HG02610 (cell line): ENCODE measurements around the gene ABHD4.
"Not testable (repeated sequence)": the region's sequence is repeated elsewhere in the genome, so short reads cannot be mapped to it uniquely, and the experiment has no call there.

Experiments used
- ATAC-seq: cut with Tn5 transposase; IDR thresholded peaks from one replicate; pipeline ENCODE4 v1.9.1; 2021; ENCODE audit warnings: mild to moderate bottlenecking, moderate library complexity; ENCODE audit not compliant: unreplicated experiment

Gene ABHD4

DNA sequence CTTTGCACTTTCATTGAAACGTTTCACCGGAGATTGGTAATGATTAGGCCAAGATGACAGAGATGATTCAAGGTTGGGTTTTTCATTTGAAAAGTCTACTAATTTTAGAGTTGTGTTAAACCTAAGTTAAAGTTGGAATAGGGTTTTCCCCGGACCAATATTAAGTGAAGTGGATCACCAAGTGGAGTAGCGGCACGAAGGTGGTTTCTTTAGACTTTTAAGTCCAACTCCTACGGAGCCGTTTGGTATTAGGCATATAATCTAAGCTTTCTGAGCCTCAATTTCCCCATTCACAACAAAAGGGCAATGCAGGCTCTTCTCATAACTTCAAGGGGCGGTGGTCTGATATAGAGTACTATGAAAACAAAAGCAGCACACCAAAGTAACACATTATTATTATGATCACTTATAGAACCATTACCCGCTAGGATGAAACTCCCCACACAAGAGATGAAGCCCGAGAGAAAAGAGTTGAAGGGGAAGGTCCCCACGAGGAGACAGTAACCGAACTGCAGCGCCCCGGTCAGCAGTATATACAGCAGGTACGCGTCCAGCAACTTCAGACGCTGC lies 9.5 kb upstream of the ABHD4 start:
- no peak for ATAC-seq

DNA sequence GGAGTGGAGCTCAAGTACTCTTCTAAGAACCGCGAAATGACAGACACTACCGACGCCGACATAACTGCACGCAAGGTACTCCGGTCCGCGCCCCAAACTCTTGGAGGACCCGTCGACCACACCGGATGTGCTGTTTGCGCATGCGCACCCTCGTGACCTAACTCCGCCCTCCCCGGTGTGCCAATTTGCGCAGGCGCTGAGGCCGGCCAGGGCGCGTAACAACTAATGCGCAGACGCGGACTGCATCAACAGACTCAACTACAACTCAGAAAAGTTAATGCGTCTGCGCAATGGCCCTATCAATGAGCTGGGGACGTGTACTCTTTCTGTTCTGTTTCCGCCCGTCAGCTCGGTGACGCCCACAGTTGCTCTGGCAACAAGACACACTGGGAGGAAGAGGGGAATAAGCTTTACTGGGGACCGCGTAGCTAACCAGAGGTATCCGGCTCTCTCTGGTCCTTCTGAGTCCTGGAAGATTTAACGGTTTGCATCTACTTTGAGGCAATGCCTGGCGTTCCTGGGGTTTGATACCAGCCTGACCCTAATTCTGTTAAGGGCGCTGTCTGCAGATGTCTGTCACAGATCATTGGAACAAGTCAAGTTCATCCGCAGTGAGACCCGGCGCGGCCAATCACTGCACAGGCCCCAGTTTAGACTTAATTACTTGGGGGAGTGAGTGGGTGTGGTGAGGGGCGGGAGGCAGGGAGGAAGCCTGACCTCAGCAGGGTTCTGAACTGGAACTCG lies 8.8 kb upstream of the ABHD4 start, which contains the start of gene DAD1:
DAD1 (minus strand) TSS at position 129 of the 744 bp plus-strand sequence; CDS start at position 62, 67 bp downstream.
- ATAC-seq: peak; percentile 86

DNA sequence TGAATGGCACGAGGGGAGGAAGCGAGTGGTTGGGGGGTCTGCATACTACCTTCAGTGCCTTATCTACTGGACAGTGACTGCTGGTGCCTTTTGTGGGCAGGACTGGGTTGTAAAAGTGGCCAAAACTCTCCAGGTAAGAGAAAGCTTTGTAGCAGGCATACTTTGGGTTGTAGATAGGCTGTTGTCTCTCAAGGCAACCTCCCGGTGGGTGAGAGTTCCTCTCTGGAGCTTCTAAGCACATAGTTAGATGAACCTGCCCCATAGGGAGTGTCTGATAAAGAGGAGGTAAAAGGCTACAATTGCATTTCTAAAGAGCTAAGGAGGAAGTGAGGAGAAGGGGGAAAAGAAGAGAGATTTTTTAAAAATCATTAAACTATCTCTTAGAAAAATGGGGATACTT lies 4.9 kb upstream of the ABHD4 start:
- ATAC-seq: no peak

DNA sequence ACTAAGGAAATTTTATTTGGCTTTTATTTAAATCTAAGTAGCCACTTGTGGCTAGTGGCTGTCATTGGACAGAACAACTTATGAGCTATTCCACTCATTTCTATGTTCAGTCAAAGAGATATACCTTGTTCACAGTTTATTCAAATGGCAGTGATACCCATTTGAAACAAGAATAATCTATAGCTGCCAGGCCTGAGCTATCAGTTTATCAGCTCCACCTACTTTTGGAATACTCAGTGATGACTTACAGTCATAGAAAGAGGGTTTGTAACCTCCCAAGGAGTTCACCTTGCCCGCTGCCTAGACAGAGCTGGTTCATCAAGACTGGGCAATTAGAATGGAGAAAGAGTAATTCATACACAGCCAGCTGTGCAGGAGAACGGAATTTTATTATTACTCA lies 4.5 kb upstream of the ABHD4 start:
- no peak for ATAC-seq

DNA sequence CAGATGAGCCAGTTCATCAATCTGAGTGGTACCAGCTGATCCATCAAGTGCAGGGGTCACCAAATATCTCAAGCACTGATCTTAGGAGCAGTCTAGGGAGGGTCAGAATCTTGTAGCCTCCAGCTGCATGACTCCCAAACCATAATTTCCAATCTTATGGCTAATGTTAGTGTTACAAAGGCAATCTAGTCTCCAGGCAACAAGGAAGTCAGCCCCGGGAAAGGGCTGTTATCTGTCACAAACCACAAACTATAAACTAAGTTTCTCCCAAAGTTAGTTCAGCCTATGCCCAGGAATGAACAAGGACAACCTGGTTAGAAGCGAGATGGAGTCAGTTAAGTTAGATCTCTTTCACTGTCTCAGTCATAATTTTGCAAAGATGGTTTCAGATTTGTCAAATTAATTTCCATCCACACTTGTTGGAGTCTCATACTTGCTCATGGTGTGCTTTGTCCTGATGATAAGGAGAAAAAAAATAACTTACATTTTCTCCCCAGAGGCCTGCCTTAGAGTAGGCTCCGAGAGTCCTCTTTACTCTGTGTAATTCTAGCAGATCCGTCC lies 3.9 kb upstream of the ABHD4 start:
- no peak for ATAC-seq

DNA sequence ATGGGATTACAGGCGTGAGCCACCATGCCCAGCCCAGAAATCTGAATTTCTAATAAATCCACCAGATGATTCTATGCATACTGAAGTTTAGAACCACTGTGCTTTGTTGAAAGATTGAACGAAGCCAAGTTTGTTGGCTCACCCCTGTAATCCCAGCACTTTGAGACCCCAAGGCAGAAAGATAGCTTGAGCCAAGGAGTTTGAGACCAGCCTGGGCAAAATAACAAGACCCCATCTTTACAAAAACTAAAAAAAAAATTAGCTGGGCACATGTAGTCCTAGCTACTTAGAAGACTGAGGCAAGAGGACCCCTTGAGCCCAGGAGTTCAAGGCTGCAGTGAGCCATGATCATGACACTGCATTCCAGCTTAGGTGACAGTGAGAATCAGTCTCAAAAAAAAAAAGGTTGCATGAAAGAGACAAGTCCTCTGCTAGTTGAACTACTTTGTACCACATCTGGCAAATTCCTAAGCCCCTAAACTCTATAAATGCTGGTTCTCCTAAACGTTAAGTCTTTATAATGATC lies 1.7 kb upstream of the ABHD4 start:
- no peak for ATAC-seq

DNA sequence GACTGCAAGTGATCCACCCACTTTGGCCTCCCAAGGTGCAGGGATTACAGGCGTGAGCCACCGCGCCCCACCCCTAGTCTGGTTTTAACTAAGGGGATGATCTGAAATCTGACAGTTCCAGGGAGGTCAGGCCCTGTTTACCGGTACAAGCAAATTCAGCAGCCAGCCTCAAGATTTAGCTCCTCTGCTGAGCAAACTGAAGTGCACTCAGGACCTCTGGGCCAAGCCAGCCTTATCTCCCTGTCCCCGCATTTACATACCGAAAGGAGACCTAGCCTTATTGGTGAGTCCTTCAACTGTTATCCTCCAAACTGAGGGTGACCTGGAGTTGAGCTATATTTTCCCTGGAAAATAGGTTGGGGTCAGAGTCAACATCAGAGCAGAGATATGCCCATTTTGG lies 835 bp upstream of the ABHD4 start:
- no peak for ATAC-seq

DNA sequence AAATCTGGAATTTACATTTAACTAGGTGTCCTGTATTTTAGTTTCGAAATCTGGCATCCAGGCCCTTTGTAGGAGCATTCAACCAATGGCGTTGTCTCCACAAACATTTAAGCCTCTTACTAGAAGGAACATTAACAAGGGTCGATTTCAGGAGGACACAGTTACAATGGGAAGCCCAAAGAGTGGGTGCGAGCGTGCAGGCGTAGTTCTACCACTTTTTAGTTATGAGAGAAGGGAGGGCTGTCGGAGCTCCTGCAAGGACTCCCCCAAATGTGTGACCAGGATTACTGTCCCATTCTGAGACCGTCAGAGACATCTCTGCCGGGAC lies 365 bp upstream of the ABHD4 start:
- no peak for ATAC-seq

DNA sequence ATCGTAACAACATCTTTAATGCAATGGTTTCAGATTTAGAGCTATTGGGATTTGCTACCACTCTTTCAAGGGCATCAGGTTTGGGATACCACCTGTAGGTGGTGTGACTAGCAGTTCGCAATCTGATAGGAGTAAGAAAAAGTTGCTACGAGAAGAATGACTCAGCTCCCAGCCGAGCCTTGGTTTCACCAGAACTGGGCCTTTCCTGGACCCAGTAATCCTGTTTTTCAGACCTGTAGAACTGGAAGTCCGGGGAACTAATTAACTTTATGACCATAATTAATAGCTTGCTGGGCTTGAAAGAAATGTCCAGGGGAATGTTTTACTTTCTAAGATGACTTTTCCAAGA lies 770 bp downstream of the ABHD4 start:
- ATAC-seq: no peak

DNA sequence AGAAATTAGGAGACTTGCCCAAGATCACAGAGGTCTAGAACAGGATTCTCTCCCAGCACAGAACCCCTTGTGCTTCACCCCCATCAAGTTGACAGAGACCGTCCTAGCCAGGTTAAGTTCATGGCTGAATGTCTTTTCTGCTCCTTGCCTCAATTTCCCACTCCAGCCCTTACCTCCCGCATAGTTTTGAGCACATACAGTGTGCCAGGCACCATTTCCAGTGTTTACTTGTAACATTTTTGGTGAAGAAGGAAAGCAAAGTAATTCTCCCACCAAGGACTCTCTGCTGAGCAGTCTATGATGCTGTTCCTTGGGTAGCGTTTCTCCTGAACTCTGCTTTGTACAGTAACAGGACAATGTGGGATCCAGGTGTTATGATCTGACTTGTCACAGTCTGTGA lies 1.2 kb downstream of the ABHD4 start:
- ATAC-seq: no peak

DNA sequence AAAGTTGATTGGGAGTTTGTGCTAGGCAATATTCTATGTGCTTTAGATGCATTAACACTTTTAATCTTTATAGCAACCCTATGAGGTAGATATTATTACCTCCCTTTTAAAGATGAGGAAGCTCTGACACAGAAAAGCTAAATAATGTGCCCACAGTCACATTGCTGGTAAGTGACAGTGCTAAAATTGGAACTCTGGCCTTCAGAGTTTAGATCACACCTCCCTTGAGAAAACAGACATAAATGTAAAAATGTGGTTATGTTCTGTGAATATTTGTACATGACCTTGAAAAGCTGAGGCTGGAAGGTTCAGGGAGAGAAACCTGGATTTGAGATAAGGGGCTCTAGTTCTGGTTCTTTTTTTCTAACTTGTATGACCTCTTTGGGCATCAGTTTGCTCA lies 1.9 kb downstream of the ABHD4 start:
- no peak for ATAC-seq

DNA sequence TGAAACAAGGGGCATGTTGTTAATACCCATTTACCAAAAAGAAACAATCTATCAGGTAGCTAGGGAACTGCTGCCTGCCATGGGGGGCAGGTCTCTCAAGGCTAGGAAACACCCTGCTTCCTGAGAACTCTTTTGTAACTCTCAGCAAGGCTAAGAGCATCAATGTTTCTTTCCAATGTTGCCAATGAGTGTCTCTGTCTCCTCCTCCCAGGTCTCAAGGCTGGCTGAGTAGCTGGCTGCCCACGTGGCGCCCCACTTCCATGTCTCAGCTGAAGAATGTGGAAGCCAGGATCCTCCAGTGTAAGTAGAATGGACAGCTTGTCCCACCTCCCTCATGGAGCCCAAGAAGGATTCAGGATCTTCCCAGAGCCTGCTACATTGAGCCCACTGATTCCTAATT lies 3.4 kb downstream of the ABHD4 start:
- ATAC-seq: no peak

DNA sequence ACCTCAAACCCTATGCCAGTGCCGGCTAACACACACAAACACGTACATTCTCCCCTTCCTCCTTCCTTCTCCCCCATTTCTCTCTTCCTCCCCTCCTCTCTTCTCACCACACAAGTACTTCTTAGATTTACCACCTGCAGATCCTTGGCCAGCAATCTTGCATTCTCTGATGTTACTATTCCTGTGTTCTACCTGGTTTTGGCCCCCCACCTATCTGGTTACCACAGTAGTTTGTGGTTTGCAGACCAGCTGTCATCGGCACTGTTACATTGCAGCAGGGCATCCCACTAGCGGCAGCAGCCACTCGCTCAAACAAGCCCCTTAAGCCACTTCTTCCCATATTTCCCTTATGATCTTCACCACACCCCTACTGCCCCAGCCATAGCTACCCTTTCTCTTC lies 3.9 kb downstream of the ABHD4 start:
- no peak for ATAC-seq

DNA sequence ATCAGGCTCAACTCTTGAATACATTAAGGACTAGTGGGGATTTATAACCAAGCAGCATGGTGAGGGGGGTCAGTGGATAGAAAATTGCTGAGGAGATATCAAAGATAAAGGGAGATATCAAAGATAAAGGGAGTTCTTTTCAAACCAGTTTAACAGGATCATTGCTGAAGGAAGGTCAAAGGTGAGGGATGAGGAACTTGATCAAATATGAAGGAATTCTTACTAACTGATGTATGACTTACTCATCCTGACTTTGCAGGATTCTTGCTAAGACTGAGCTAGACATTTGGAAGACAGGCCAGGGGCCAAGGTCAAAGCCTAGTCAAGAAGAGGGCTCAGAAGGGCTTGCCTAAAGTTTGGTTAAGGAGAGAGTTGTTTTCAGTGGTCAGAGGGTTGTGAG lies 4.8 kb downstream of the ABHD4 start:
- ATAC-seq: no peak

DNA sequence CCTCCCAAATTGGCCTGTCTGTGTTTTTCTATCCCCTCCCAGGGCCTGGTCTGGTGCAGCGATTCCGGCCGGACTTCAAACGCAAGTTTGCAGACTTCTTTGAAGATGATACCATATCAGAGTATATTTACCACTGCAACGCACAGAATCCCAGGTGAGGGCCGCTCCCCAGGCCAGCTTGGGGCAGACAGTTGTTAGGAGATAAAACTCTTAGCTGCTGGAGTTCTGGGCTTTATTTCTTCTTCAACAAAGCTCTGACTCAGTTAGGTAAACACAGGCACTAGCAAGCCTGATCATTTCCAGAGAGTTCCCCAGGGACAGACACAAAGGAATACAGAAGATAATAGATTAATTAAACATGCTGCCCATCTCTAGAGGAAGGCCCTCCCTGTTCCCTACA lies 8.3 kb downstream of the ABHD4 start:
- no peak for ATAC-seq

DNA sequence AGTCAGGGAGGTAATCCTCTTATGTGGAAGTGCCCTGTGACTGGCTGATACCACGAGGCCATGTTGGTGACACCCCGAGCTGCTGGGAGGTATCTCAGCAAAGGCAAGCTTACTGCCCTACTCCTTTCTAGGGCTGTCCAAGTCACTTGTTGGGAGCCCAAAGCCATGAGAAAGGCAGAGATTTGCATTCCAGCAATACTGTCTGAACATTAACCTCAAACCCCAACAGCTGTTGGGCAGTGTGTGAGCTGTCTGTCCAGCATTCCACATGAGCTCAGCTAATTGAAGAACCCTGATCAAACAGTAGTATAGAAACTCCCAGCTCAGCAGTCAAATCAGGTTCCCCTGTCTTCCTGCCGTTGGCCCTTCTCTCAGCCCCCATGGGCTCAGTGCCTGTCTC lies 9.2 kb downstream of the ABHD4 start:
- ATAC-seq: no peak

DNA sequence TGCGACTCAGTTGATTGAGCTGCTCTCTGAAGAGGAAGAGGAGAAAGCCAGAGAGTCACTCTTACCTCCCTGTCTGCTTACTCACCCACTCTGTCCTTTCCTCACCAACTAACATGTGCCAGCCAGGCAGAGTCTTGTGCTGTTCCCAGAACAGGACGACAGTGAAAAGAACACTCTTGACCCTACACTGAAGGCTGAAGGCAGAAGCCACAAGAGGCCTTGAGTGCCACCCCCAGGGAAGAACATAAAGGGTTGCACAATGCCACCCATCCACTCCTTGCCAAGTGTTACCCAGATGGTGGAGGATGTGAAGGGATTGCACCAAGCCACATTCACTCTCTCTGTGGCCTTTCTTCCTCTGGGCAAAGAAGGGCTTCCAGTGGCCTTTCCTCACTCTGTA lies 12.8 kb downstream of the ABHD4 start:
- no peak for ATAC-seq

DNA sequence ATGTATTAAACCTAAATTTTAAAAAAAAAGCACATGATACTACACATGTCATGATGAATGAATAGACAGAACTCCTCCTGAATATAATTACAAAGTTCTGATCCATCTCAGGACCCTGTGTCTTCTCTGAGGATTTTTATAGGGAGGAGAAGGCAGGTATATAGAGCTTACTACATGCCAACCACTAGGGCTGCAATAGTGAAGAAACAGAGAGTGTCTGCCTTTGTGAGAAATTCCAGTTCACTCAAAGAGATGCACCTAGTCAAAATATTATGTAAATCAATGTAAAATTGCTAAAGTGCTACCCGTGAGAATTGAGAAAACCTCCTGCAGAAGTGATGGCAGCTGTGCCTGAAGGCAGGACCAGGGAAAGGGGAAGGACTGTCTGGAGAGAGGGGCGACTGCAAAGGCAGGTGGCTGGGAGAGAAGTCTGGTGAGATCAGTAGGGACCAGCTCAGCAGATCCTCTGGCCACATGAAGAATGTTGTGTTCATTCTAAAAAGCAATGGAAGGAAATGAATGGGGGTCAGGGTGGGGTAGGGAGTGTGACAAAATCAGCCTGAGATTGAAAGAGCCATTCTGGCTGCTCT lies 15.1 kb downstream of the ABHD4 start:
- no peak for ATAC-seq

DNA sequence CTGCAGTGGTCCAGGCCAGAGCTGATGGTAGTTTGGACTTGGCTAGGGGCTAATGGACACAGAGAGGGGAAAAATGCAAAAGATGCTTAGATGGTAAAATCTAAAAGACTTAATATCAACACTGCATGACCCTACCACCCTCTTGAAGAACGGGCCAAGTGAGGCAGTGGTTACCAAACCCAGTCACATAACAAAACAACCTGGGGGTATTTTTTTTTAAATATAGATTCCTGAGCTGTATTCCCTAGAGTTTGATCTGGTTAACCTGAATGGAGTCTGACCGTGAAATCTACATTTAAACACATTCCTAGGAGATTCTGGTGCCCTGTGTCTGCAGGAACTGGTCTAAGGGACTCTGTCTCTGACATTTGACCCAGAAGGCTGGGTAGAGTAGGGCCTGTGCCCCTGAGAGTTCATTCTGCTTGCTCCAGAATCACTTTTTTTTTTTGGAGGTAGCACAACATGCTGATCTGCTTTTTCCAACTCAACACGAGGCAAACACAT lies 15.7 kb downstream of the ABHD4 start:
- ATAC-seq: no peak

DNA sequence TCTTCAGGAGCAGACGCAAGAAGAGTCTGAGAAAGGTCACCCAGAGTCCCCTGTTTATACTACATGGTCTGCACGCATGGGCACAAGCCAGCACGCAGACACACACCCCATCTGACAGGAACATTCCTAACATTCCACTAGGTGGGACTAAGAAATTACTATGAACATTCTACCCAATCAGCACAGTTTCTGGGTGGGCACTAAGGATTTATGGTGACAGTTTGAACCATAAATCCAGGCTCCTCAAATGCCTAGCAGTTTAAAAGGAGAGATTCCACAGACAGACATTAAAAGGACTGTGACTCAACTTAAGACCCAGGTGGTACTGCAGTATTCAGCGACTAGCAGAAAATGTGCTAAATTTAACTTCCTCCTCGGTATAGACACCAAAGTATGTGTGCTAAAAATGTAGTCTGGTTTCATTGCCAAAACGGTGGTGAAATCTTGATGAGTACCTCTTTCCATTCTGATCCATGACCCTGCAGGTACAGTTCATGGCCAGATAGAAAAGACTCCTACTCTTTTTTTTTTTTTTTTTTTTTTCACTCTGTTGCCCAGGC lies 16.2 kb downstream of the ABHD4 start:
- ATAC-seq: no peak

DNA sequence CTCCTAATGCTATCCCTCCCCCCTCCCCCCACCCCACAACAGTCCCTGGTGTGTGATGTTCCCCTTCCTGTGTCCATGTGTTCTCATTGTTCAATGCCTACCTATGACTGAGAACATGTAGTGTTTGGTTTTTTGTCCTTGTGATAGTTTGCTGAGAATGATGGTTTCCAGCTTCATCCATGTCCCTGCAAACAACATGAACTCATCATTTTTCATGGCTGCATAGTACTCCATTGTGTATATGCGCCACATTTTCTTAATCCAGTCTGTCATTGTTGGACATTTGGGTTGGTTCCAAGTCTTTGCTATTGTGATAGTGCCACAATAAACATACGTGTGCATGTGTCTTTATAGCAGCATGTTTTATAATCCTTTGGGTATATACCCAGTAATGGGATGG lies 17.7 kb downstream of the ABHD4 start:
- not testable (repeated sequence) for ATAC-seq

DNA sequence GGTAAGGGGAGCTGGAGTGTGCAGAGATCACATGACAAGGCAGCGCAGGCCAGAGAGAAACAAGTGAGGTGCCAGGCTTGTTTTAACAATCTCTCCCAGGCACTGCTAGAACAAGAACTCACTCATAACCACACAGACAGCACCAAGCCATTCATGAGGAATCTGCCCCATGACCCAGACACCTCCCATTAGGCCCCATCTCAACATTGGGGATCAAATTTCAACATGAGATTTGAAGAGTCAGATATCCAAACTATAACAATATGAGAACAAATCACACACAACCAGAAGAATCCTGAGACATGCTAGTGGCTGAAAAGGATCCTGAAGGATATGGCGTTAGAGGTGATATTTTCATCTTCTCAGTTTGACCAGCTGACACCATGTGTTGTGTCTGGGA lies 24.2 kb downstream of the ABHD4 start:
- ATAC-seq: no peak
